ENCODE results near the gene IL2RA.
"Not testable (repeated sequence)": the region's sequence is repeated elsewhere in the genome, so short reads cannot be mapped to it uniquely, and the experiment has no call there.

The IL2RA gene

GRCh38 chr10:6006991-6007390 is 55.2 kb downstream of the IL2RA start (continued):
- TF ChIP-seq, protein P1, sequence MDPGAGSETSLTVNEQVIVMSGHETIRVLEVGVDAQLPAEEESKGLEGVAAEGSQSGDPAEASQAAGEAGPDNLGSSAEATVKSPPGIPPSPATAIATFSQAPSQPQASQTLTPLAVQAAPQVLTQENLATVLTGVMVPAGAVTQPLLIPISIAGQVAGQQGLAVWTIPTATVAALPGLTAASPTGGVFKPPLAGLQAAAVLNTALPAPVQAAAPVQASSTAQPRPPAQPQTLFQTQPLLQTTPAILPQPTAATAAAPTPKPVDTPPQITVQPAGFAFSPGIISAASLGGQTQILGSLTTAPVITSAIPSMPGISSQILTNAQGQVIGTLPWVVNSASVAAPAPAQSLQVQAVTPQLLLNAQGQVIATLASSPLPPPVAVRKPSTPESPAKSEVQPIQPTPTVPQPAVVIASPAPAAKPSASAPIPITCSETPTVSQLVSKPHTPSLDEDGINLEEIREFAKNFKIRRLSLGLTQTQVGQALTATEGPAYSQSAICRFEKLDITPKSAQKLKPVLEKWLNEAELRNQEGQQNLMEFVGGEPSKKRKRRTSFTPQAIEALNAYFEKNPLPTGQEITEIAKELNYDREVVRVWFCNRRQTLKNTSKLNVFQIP (CRISPR knock-in tag; IDR thresholded peaks at IDR 0.05; ENCODE audit: borderline replicate concordance, low read depth), result no peak

DNA sequence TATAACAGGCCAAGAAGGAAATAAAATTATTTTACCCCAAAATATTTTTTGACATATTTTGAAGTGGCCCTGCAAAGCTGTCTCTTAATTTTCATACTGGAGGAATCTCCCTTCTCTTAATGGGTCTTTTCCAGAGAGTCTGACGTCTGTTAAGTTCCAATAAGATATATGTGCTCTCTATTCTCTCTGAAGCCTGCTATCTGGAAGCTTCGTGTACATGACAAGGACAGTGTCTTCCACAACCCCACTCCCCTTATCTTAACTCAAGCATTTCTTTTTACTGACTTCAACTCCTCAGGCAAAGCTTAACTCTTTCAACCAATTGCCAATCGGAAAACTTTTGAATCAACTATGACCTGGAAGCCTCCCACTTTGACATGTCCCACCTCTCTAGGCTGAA is 55.6 kb downstream of the IL2RA start:
- no peak for ATAC-seq
- no peak for TF ChIP-seq ZNF70 (CRISPR knock-in tag; IDR thresholded peaks at IDR 0.05)

DNA sequence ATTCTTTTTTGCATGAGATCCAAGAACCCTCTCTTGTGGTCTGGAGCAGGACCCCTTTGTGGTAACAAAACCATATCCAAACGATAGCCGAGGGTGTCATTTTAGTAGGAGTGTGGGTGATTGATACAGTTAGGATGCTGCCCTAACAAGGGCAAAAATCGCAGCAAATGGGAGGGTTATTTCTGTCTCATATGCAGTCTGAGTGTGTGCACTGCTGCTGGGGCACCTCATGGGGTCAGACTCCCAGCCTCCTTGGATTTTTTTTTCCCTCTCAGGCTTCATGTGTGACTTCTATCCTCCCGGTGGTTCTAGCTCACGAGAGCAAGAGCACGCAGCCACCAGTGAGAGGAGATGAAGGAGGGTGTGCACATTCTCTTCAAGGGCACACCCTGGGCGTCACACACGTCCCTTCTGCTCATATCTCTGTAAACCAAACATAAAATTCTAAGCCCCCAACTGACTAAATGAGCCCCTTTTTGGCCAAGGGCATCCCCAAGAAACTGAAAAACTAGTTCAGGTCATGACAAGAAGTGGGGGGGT is 56.2 kb downstream of the IL2RA start:
- ATAC-seq, result no peak

GRCh38 chr10:6005161-6005804 is 56.9 kb downstream of the IL2RA start:
- ATAC-seq, result not testable (repeated sequence)

More for the DNA sequence above, 56.2 kb downstream of the IL2RA start:
- no peak for TF ChIP-seq ESRRG (CRISPR knock-in tag; IDR thresholded peaks at IDR 0.05)
- TF ChIP-seq BACH2 (CRISPR knock-in tag; IDR thresholded peaks at IDR 0.05; ENCODE audit: borderline replicate concordance), result no peak
- TF ChIP-seq SNAI2 (CRISPR knock-in tag; IDR thresholded peaks at IDR 0.05), result no peak
- TF ChIP-seq ARNTL (CRISPR knock-in tag; IDR thresholded peaks at IDR 0.05; ENCODE audit: borderline replicate concordance, low read depth), result no peak
- TF ChIP-seq, protein P2, sequence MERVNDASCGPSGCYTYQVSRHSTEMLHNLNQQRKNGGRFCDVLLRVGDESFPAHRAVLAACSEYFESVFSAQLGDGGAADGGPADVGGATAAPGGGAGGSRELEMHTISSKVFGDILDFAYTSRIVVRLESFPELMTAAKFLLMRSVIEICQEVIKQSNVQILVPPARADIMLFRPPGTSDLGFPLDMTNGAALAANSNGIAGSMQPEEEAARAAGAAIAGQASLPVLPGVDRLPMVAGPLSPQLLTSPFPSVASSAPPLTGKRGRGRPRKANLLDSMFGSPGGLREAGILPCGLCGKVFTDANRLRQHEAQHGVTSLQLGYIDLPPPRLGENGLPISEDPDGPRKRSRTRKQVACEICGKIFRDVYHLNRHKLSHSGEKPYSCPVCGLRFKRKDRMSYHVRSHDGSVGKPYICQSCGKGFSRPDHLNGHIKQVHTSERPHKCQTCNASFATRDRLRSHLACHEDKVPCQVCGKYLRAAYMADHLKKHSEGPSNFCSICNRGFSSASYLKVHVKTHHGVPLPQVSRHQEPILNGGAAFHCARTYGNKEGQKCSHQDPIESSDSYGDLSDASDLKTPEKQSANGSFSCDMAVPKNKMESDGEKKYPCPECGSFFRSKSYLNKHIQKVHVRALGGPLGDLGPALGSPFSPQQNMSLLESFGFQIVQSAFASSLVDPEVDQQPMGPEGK (CRISPR knock-in tag; IDR thresholded peaks at IDR 0.05; ENCODE audit: borderline replicate concordance), result no peak
- no peak for TF ChIP-seq TCF4 (CRISPR knock-in tag; IDR thresholded peaks at IDR 0.05; ENCODE audit: borderline replicate concordance)
- no peak for TF ChIP-seq OSR1 (CRISPR knock-in tag; IDR thresholded peaks at IDR 0.05)
- TF ChIP-seq ISL1 (CRISPR knock-in tag; IDR thresholded peaks at IDR 0.05), result no peak
- no peak for TF ChIP-seq ZFP3 (CRISPR knock-in tag; IDR thresholded peaks at IDR 0.05)
- no peak for TF ChIP-seq ZFP30 (CRISPR knock-in tag; IDR thresholded peaks at IDR 0.05)
- TF ChIP-seq TOX (CRISPR knock-in tag; IDR thresholded peaks at IDR 0.05; ENCODE audit: borderline replicate concordance), result no peak
- TF ChIP-seq ZNF8 (CRISPR knock-in tag; IDR thresholded peaks at IDR 0.05), result no peak
- TF ChIP-seq, protein P3, sequence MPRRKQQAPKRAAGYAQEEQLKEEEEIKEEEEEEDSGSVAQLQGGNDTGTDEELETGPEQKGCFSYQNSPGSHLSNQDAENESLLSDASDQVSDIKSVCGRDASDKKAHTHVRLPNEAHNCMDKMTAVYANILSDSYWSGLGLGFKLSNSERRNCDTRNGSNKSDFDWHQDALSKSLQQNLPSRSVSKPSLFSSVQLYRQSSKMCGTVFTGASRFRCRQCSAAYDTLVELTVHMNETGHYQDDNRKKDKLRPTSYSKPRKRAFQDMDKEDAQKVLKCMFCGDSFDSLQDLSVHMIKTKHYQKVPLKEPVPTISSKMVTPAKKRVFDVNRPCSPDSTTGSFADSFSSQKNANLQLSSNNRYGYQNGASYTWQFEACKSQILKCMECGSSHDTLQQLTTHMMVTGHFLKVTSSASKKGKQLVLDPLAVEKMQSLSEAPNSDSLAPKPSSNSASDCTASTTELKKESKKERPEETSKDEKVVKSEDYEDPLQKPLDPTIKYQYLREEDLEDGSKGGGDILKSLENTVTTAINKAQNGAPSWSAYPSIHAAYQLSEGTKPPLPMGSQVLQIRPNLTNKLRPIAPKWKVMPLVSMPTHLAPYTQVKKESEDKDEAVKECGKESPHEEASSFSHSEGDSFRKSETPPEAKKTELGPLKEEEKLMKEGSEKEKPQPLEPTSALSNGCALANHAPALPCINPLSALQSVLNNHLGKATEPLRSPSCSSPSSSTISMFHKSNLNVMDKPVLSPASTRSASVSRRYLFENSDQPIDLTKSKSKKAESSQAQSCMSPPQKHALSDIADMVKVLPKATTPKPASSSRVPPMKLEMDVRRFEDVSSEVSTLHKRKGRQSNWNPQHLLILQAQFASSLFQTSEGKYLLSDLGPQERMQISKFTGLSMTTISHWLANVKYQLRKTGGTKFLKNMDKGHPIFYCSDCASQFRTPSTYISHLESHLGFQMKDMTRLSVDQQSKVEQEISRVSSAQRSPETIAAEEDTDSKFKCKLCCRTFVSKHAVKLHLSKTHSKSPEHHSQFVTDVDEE (CRISPR knock-in tag; IDR thresholded peaks at IDR 0.05), result no peak
- TF ChIP-seq, protein P1 (CRISPR knock-in tag; IDR thresholded peaks at IDR 0.05; ENCODE audit: borderline replicate concordance, low read depth), result no peak
- TF ChIP-seq, protein P4, sequence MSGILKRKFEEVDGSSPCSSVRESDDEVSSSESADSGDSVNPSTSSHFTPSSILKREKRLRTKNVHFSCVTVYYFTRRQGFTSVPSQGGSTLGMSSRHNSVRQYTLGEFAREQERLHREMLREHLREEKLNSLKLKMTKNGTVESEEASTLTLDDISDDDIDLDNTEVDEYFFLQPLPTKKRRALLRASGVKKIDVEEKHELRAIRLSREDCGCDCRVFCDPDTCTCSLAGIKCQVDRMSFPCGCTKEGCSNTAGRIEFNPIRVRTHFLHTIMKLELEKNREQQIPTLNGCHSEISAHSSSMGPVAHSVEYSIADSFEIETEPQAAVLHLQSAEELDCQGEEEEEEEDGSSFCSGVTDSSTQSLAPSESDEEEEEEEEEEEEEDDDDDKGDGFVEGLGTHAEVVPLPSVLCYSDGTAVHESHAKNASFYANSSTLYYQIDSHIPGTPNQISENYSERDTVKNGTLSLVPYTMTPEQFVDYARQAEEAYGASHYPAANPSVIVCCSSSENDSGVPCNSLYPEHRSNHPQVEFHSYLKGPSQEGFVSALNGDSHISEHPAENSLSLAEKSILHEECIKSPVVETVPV (CRISPR knock-in tag; IDR thresholded peaks at IDR 0.05), result no peak
- no peak for TF ChIP-seq CSDC2 (CRISPR knock-in tag; IDR thresholded peaks at IDR 0.05)
- no peak for TF ChIP-seq GLIS3 (CRISPR knock-in tag; IDR thresholded peaks at IDR 0.05)
- no peak for TF ChIP-seq PPARA (CRISPR knock-in tag; IDR thresholded peaks at IDR 0.05; ENCODE audit: borderline replicate concordance)
- TF ChIP-seq ZC3H10 (CRISPR knock-in tag; IDR thresholded peaks at IDR 0.05), result no peak

Data from SK-N-SH treated with all-trans-retinoic acid at 6 μM for 48 hours (cell line).